Hepatic stellate cell (primary cell): Measurements from ENCODE around the gene SPAG7.

Experiments
- DNase-seq: peaks from one replicate; pipeline ENCODE4 v3.0.0; 2011; ENCODE audit warnings: low spot score

Gene SPAG7

GRCh38 chr17:4967539-4968485, at the start of gene SPAG7:
SPAG7 (minus strand) TSS chr17:4967817; CDS start chr17:4967804, 13 bp downstream.
- peak; percentile 93 for DNase-seq

GRCh38 chr17:5014357-5014756, 46.7 kb upstream of the SPAG7 start:
- DNase-seq: no peak

- DNase-seq: no peak
Measured at GRCh38 chr17:5011928-5012327, 44.3 kb upstream of the SPAG7 start.

GRCh38 chr17:5003214-5003867, 35.7 kb upstream of the SPAG7 start:
- DNase-seq: no peak

GRCh38 chr17:5002121-5002788, 34.6 kb upstream of the SPAG7 start:
- no peak for DNase-seq

- DNase-seq: peak; percentile 55
Measured at GRCh38 chr17:5000237-5000639, 32.6 kb upstream of the SPAG7 start.

- DNase-seq: no peak
Measured at GRCh38 chr17:4999430-5000093, 31.9 kb upstream of the SPAG7 start.

- DNase-seq: no peak
Measured at GRCh38 chr17:4998732-4999429, 31.3 kb upstream of the SPAG7 start.

- peak; percentile 34 for DNase-seq
Measured at GRCh38 chr17:4998027-4998731, 30.6 kb upstream of the SPAG7 start.

- peak; percentile 99 for DNase-seq
Measured at GRCh38 chr17:4997302-4998026, 29.8 kb upstream of the SPAG7 start, which contains the start of the genes INCA1 and KIF1C. INCA1 (minus strand) TSS chr17:4997522; CDS start chr17:4994437, 3,085 bp downstream. KIF1C (plus strand) TSS chr17:4997950; CDS start chr17:5000247, 2,297 bp downstream.

- DNase-seq: peak; percentile 36
Measured at GRCh38 chr17:4994081-4994595, 26.5 kb upstream of the SPAG7 start.

GRCh38 chr17:4987767-4988567, 20.4 kb upstream of the SPAG7 start:
- DNase-seq: peak; percentile 44

GRCh38 chr17:4986951-4987766, 19.5 kb upstream of the SPAG7 start, which contains the start of gene CAMTA2:
CAMTA2 (minus strand) TSS chr17:4987675; CDS start chr17:4986222, 1,453 bp downstream.
- peak; percentile 87 for DNase-seq

- no peak for DNase-seq
Measured at GRCh38 chr17:4986403-4986802, 18.8 kb upstream of the SPAG7 start.

GRCh38 chr17:4982305-4982704, 14.7 kb upstream of the SPAG7 start:
- DNase-seq: no peak

GRCh38 chr17:4980644-4981216, 13.1 kb upstream of the SPAG7 start:
- DNase-seq: peak; percentile 60

- DNase-seq: no peak
Measured at GRCh38 chr17:4978726-4979125, 11.1 kb upstream of the SPAG7 start.
